Cardiac muscle cell (in vitro differentiated cells and primary cell): ENCODE measurements around the gene USP7. TPM values are rescaled to one million over a fixed set of nuclear protein-coding genes. Genes with fewer than 3 reads are reported as not detected.

Source experiments
- DNase-seq, 2 donors: peaks; one replicate each; pipeline versions ENCODE4 v3.0.0 to v3.0.0-alpha.2; 2010 to 2017; ENCODE audit warnings: low read depth in 1 of 2, low spot score in 1 of 2
- H3K27ac ChIP-seq: fragments of 200-600 bp; sonication (generic); 2 replicates; pipeline ENCODE4 v1.5.1; 2016
- H3K27me3 ChIP-seq: fragments of 200-600 bp; sonication (generic); 2 replicates; pipeline ENCODE4 v1.6.0; 2016; ENCODE audit warnings: control low read depth
- H3K36me3 ChIP-seq: fragments of 200-600 bp; sonication (generic); 2 replicates; pipeline ENCODE4 v1.5.1; 2016; ENCODE audit warnings: control low read depth
- H3K4me1 ChIP-seq: fragments of 200-600 bp; sonication (generic); 2 replicates; pipeline ENCODE4 v1.8.1; 2017; ENCODE audit warnings: low read depth, mild to moderate bottlenecking, mixed run types
- H3K4me3 ChIP-seq: fragments of 200-600 bp; sonication (generic); 2 replicates; pipeline ENCODE4 v1.5.1; 2016; ENCODE audit warnings: mild to moderate bottlenecking
- H3K9me3 ChIP-seq: fragments of 200-600 bp; sonication (generic); 2 replicates; pipeline ENCODE4 v1.5.1; 2017; ENCODE audit warnings: low read depth, mild to moderate bottlenecking, control low read depth
- polyA plus RNA-seq: library from polyadenylated mRNA; unstranded; fragments of >200 nt; fragmentation: Nextera tagmentation; extraction: Ambion mirVana; gene quantifications from 2 replicates; pipeline ENCODE4 v1.2.1, GENCODE V29; 2016
- total RNA-seq: library from RNA; depleted of rRNA; stranded (reverse); fragments of >200 nt; gene quantifications from 2 replicates; pipeline ENCODE4 v1.2.3, GENCODE V29; 2016
- TF ChIP-seq, protein P1 (sequence below): IDR thresholded peaks from 2 replicates; pipeline ENCODE4 v1.5.1; 2012; ENCODE audit warnings: low read depth, mild to moderate bottlenecking, low read length

Gene USP7
- total and polyA plus RNA-seq, 2 experiments from 2014 or later = 45.1 to 77.0 TPM

DNA sequence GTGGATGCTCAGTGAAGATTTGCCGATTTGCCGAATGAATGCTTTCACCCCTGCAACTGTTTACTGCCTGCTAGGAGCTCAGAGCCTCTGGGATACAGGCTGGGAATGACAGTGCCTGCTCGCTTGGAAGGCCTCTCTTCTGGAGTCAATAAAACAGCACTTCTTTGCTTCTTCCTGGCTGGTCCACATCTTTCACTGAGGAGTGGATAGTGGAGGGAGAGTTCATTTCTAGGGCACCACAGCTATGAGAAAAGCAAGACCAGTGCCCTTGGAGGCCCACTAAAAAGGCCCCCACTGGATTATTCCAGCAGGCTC, 3.1 kb upstream of the USP7 start:
- no peak overlapping the region for H3K4me3 ChIP-seq
- no peaks in the 10 kb centered on the region for H3K27me3 ChIP-seq
- no peak for DNase-seq
- H3K4me1 ChIP-seq = peaks cover 5% of the 10 kb centered on the region
- H3K27ac ChIP-seq = no peak overlapping the region
- TF ChIP-seq, protein P1, sequence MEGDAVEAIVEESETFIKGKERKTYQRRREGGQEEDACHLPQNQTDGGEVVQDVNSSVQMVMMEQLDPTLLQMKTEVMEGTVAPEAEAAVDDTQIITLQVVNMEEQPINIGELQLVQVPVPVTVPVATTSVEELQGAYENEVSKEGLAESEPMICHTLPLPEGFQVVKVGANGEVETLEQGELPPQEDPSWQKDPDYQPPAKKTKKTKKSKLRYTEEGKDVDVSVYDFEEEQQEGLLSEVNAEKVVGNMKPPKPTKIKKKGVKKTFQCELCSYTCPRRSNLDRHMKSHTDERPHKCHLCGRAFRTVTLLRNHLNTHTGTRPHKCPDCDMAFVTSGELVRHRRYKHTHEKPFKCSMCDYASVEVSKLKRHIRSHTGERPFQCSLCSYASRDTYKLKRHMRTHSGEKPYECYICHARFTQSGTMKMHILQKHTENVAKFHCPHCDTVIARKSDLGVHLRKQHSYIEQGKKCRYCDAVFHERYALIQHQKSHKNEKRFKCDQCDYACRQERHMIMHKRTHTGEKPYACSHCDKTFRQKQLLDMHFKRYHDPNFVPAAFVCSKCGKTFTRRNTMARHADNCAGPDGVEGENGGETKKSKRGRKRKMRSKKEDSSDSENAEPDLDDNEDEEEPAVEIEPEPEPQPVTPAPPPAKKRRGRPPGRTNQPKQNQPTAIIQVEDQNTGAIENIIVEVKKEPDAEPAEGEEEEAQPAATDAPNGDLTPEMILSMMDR = no peak
- no peaks in the 10 kb centered on the region for H3K9me3 ChIP-seq
- no peaks in the 10 kb centered on the region for H3K36me3 ChIP-seq

DNA sequence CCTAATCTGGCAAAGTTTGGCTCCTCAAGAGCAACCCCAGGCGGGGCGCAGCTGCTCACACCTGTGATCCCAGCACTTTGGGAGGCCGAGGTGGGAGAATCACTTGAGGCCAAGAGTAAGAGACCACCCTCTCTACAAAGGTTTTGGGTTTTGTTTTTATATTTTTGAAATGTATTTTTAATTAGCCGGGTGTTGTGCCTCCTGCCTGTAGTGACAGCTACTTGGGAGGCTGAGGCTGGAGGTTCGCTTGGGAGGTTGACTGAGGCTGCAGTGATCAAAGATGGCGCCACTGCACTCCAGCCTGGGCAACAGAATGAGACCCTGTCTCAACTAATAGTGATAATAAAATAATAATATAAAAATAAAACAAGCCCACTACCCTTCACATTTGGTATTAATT, 756 bp upstream of the USP7 start:
- Histone ChIP-seq H3K4me1 (peaks cover 27% of the 10 kb centered on the region), H3K9me3 (no peaks in the 10 kb centered on the region), H3K4me3 (peak overlapping the region; percentile 64), H3K36me3 (no peaks in the 10 kb centered on the region), H3K27ac (no peak overlapping the region), H3K27me3 (no peaks in the 10 kb centered on the region)
- DNase-seq = no peak
- TF ChIP-seq, protein P1 = no peak

DNA sequence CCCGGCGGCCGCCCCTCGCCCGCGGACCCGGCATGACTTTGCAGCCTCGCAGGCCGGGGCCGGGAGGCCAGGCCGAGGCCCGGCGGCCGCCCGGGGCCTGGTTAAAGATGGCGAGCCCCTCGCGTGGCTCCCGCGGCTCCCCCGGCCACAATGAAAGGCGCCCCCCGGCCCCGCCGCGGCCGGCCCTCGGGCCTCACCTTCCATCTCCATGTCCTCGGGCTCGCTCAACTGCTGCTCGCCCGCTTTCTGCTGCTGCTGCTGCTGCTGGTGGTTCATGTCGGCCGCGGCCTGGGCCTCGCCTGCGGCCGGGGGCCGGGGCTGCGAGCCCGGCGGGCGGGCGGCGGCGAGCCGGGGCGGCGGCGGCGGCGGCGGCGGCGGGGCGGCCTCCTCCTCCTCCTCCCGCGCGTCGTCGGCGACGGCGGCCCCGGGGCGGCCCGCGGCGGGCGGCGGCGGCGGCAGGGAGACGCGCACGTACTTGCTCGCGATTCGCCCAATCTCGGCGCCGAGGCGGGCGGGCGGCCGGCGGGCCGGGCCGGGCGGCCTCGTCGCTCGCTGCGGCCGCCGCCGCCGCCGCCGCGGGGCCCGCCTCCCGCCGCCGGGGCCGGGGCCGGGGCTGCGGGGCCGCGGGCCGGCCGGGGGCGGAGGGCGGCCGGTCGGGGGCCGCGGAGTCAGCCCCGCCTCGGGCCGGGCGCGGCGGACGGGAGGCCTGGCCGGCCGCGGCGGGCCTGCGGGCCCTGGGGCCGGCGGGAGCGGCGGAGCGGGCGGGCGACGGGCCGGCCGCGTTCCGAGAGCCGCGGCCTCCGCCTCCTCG, 491 bp downstream of the USP7 start:
- peak overlapping the region; percentile 91 for H3K4me3 ChIP-seq
- peak overlapping the region; percentile 68 for H3K27ac ChIP-seq
- TF ChIP-seq, protein P1 = no peak
- H3K4me1 ChIP-seq = peaks cover 33% of the 10 kb centered on the region
- H3K27me3 ChIP-seq = no peaks in the 10 kb centered on the region
- H3K9me3 ChIP-seq = no peaks in the 10 kb centered on the region
- H3K36me3 ChIP-seq = no peaks in the 10 kb centered on the region
- DNase-seq = peak in 1 of 2 donors; percentile 44

DNA sequence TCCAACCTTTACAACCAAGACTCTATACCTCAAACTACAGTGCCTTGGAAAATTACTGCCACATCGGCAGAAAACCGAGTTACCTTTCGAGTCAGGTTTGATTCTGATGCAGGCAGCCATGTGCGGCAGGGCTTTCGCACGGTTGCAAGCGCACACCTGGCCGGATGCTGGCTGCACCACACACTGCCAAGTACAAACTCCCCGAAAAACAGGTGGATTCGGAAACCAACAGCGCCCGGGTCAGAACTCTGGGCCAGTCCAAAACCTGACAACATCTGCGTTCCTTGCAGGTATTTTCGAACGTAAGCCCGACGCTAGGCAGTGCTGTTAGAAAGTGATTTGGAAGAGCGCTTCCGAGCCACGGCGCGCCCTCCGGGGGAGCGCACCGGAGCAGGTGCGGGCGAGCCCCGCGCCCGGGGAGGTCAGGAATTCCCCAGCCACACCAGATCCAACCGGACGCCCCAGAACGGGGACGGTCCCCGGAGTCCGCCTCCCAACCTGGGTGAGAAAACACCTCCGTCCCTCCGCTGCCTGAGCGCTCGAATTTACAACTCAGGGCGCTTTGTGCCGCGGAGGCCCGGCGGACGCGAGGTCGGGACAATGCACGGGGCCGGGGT, 1.2 kb downstream of the USP7 start:
- TF ChIP-seq, protein P1 = no peak
- H3K36me3 ChIP-seq = no peaks in the 10 kb centered on the region
- no peaks in the 10 kb centered on the region for H3K27me3 ChIP-seq
- DNase-seq = peak in 1 of 2 donors; percentile 42
- no peaks in the 10 kb centered on the region for H3K9me3 ChIP-seq
- H3K27ac ChIP-seq = peak overlapping the region; percentile 67
- H3K4me3 ChIP-seq = peak overlapping the region; percentile 91
- H3K4me1 ChIP-seq = peaks cover 38% of the 10 kb centered on the region

DNA sequence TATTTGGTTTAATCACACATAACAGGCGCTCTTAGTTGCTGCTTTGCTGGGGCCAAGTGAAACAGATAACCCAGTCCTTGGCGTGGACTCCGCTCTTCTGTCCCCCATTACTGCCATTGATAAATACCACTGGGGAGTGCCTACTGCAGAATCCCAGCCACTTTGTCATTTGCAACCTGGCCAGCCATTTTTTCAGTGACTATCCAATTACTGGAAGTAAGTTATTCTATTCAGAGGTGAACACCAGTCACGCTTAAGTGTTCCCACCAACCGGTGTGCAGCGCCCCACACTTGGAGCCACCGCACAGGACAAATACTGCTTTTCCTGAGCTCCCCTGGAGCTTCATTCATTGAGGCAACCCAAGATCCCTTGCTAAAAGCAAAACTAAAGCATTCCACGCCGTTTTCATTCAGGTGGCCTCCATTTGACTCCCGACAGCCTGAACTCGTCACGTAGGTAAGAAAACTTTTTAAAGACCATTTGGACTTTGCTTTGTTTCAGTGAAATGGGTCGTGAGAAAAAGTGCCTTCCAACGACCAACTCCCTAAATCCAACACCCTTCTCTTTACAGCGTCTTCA, 1.8 kb downstream of the USP7 start:
- Histone ChIP-seq H3K36me3 (no peaks in the 10 kb centered on the region), H3K27ac (no peak overlapping the region), H3K4me1 (peaks cover 42% of the 10 kb centered on the region), H3K4me3 (peak overlapping the region; percentile 91), H3K27me3 (no peaks in the 10 kb centered on the region), H3K9me3 (no peaks in the 10 kb centered on the region)
- TF ChIP-seq, protein P1 = no peak
- DNase-seq = no peak
